HAP-1 (cell line): ENCODE data around the gene ABI2.
"Not testable (repeated sequence)": the region's sequence is repeated elsewhere in the genome, so short reads cannot be mapped to it uniquely, and the experiment has no call there.

ENCODE experiments used
- DNase-seq, 2 experiments: peaks; one replicate each; pipeline ENCODE4 v3.0.0-alpha.2; 2016 to 2020; ENCODE audit warnings: low spot score in 2 of 2
- H3K27me3 ChIP-seq: fragments of 250-450 bp; sonication (Bioruptor Pico); 2 replicates; pipeline ENCODE4 v1.5.1; 2020; ENCODE audit warnings: low read depth, mild to moderate bottlenecking, moderate library complexity
- H3K36me3 ChIP-seq: fragments of 250-450 bp; sonication (Bioruptor Pico); replicated peaks from 2 replicates; pipeline ENCODE4 v1.5.1; 2020; ENCODE audit warnings: mild to moderate bottlenecking
- H3K4me1 ChIP-seq: fragments of 250-450 bp; sonication (Bioruptor Pico); 2 replicates; pipeline ENCODE4 v1.5.1; 2020; ENCODE audit warnings: mild to moderate bottlenecking
- H3K4me3 ChIP-seq: fragments of 250-450 bp; sonication (Bioruptor Pico); 2 replicates; pipeline ENCODE4 v1.5.1; 2020; ENCODE audit warnings: mild to moderate bottlenecking, moderate library complexity
- H3K9me3 ChIP-seq: fragments of 250-450 bp; sonication (Bioruptor Pico); 2 replicates; pipeline ENCODE4 v1.5.1; 2020; ENCODE audit warnings: mild to moderate bottlenecking, moderate library complexity
- in situ Hi-C: fragments of 300-500 bp; cut with MboI; formaldehyde crosslinking; loops from 3 replicates; pipeline ENCODE4 v1.14.3; 2020; ENCODE audit warnings: low sequenced_read_pairs, inconsistent platforms, mixed read lengths

Gene ABI2

GRCh38 chr2:203340791-203341487, 12.7 kb downstream of the ABI2 start:
- peaks cover 4% of the 10 kb centered on the region for H3K36me3 ChIP-seq
- no peak overlapping the region for H3K4me3 ChIP-seq
- no peak for DNase-seq
- 0 out of 2 replicates have a peak, but pooled peaks cover 2% of the 10 kb centered on the region for H3K4me1 ChIP-seq
- in situ Hi-C loops: no loop called here
- no peaks in the 10 kb centered on the region for H3K27me3 ChIP-seq
- H3K9me3 ChIP-seq: no peaks in the 10 kb centered on the region

- H3K4me1 ChIP-seq: 0 out of 2 replicates have a peak, but pooled peaks cover 2% of the 10 kb centered on the region
- no peak overlapping the region for H3K4me3 ChIP-seq
- H3K9me3 ChIP-seq: no peaks in the 10 kb centered on the region
- H3K36me3 ChIP-seq: peaks cover under 1% of the 10 kb centered on the region
- in situ Hi-C loops: no loop called here
- no peaks in the 10 kb centered on the region for H3K27me3 ChIP-seq
- DNase-seq: no peak
These were observed 13.6 kb downstream of the ABI2 start for GRCh38 chr2:203341741-203342310.

- DNase-seq, H3K36me3 ChIP-seq, H3K9me3 ChIP-seq, H3K27me3 ChIP-seq, H3K4me1 ChIP-seq, in situ Hi-C loops, H3K4me3 ChIP-seq: not testable (repeated sequence)
These were observed 14.2 kb downstream of the ABI2 start for GRCh38 chr2:203342374-203342773.

- H3K36me3 ChIP-seq: peaks cover 3% of the 10 kb centered on the region; the same call in 1 of the 2 replicates
- no peaks in the 10 kb centered on the region for H3K27me3 ChIP-seq
- peaks cover 7% of the 10 kb centered on the region for H3K4me1 ChIP-seq
- no peak overlapping the region for H3K4me3 ChIP-seq
- in situ Hi-C loops: no loop called here
- DNase-seq: no peak
- no peaks in the 10 kb centered on the region for H3K9me3 ChIP-seq
These were observed 16.5 kb downstream of the ABI2 start for GRCh38 chr2:203344667-203345066.

GRCh38 chr2:203346612-203347011, 18.4 kb downstream of the ABI2 start:
- Histone ChIP-seq H3K4me3 (no peak overlapping the region), H3K9me3 (no peaks in the 10 kb centered on the region), H3K36me3 (peaks cover 3% of the 10 kb centered on the region; the same call in 1 of the 2 replicates), H3K27me3 (no peaks in the 10 kb centered on the region), H3K4me1 (peaks cover 7% of the 10 kb centered on the region)
- no peak for DNase-seq
- in situ Hi-C loops: no loop called here

GRCh38 chr2:203347375-203347774, 19.2 kb downstream of the ABI2 start:
- Histone ChIP-seq H3K4me3 (no peak overlapping the region), H3K4me1 (peaks cover 7% of the 10 kb centered on the region), H3K27me3 (no peaks in the 10 kb centered on the region), H3K9me3 (no peaks in the 10 kb centered on the region), H3K36me3 (peaks cover 3% of the 10 kb centered on the region; the same call in 1 of the 2 replicates)
- in situ Hi-C loops: no loop called here
- DNase-seq: no peak

GRCh38 chr2:203352604-203353255, 24.5 kb downstream of the ABI2 start:
- no peaks in the 10 kb centered on the region for H3K9me3 ChIP-seq
- DNase-seq: no peak
- H3K4me1 ChIP-seq: peaks cover under 1% of the 10 kb centered on the region
- no peaks in the 10 kb centered on the region for H3K27me3 ChIP-seq
- H3K4me3 ChIP-seq: no peak overlapping the region
- in situ Hi-C loops: no loop called here
- H3K36me3 ChIP-seq: no peaks in the 10 kb centered on the region

GRCh38 chr2:203354966-203355365, 26.8 kb downstream of the ABI2 start:
- H3K9me3 ChIP-seq: no peaks in the 10 kb centered on the region
- H3K36me3 ChIP-seq: no peaks in the 10 kb centered on the region; the same call in 1 of the 2 replicates
- H3K27me3 ChIP-seq: no peaks in the 10 kb centered on the region
- DNase-seq: no peak
- H3K4me3 ChIP-seq: no peak overlapping the region
- in situ Hi-C loops: no loop called here
- no peaks in the 10 kb centered on the region; the same call in 1 of the 2 replicates for H3K4me1 ChIP-seq

- Histone ChIP-seq H3K36me3 (no peaks in the 10 kb centered on the region; the same call in 1 of the 2 replicates), H3K4me1 (peaks cover 4% of the 10 kb centered on the region), H3K27me3 (no peaks in the 10 kb centered on the region), H3K4me3 (no peak overlapping the region), H3K9me3 (no peaks in the 10 kb centered on the region)
- in situ Hi-C loops: no loop called here
- DNase-seq: no peak
These were observed 31.3 kb downstream of the ABI2 start for GRCh38 chr2:203359450-203359849.

GRCh38 chr2:203360833-203361430, 32.7 kb downstream of the ABI2 start:
- no peak overlapping the region for H3K4me3 ChIP-seq
- peaks cover 4% of the 10 kb centered on the region for H3K4me1 ChIP-seq
- DNase-seq: peak; percentile 8 to 27
- no peaks in the 10 kb centered on the region for H3K9me3 ChIP-seq
- H3K36me3 ChIP-seq: no peaks in the 10 kb centered on the region; the same call in 1 of the 2 replicates
- in situ Hi-C loops: no loop called here
- H3K27me3 ChIP-seq: no peaks in the 10 kb centered on the region

- DNase-seq: no peak
- Histone ChIP-seq H3K36me3 (no peaks in the 10 kb centered on the region; the same call in 1 of the 2 replicates), H3K9me3 (no peaks in the 10 kb centered on the region), H3K27me3 (no peaks in the 10 kb centered on the region), H3K4me1 (peaks cover 4% of the 10 kb centered on the region; the same call in 1 of the 2 replicates), H3K4me3 (no peak overlapping the region)
- in situ Hi-C loops: no loop called here
These were observed 33.3 kb downstream of the ABI2 start for GRCh38 chr2:203361495-203361894.

GRCh38 chr2:203361922-203362321, 33.7 kb downstream of the ABI2 start:
- no peak for DNase-seq
- H3K9me3 ChIP-seq: no peaks in the 10 kb centered on the region
- in situ Hi-C loops: no loop called here
- H3K27me3 ChIP-seq: no peaks in the 10 kb centered on the region
- H3K4me3 ChIP-seq: no peak overlapping the region
- H3K4me1 ChIP-seq: peaks cover 4% of the 10 kb centered on the region; the same call in 1 of the 2 replicates
- H3K36me3 ChIP-seq: peaks cover under 1% of the 10 kb centered on the region; the same call in 1 of the 2 replicates

- Histone ChIP-seq H3K4me1 (no peaks in the 10 kb centered on the region), H3K4me3 (no peak overlapping the region), H3K36me3 (peaks cover 3% of the 10 kb centered on the region; the same call in 1 of the 2 replicates), H3K27me3 (no peaks in the 10 kb centered on the region), H3K9me3 (no peaks in the 10 kb centered on the region; the same call in 1 of the 2 replicates)
- in situ Hi-C loops: no loop called here
- DNase-seq: no peak
These were observed 38.7 kb downstream of the ABI2 start for GRCh38 chr2:203366639-203367466.
